GM18505 (cell line): Measurements from ENCODE around the gene DENND1B.

Source experiments
- ATAC-seq: cut with Tn5 transposase; IDR thresholded peaks from one replicate; pipeline ENCODE4 v1.9.1; 2021; ENCODE audit not compliant: unreplicated experiment
- POLR2A ChIP-seq: IDR thresholded peaks from 4 replicates; pipeline ENCODE4 v1.6.1; 2011; ENCODE audit warnings: borderline replicate concordance; ENCODE audit not compliant: insufficient read depth, insufficient read length; ENCODE audit errors: extremely low read depth

The DENND1B gene

DNA sequence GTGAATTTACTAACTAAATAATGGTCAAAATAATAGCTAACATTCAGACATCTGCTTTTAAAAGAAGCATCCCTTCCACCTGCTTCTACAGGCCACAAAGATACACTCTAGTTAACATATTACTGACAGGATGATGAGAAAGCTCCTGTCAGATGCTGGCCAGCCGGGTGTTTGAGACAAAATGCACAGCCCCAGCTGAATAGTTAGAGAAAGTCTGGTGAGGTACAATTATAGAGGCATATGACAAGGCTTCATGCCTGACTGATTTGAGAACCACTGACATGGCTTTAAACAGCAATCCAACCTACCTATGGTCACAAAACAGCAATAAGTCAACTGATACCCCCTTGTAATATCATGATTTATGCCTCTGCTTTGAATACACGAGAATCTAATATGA is 137.0 kb downstream of the DENND1B start:
- TF ChIP-seq POLR2A, result no peak

DNA sequence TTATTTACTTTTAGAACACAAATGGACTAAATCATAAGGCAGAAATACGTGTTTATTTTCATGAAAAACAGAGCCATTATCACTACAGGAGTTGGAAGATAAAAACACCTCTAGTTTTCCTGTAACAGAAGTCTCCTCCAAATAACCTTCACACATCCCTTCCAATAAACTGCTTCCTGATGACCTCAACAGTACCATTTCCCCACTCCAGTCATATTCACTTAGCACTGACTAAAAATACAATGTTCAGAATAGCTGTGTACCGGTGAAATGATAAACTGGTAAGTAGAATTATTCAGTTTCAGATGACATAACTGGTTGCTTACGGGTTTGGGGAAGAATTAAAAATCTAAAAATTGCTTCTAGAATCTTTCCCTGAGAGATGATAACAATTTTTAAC is 137.9 kb downstream of the DENND1B start:
- TF ChIP-seq POLR2A, result no peak
- ATAC-seq, result no peak

More for the DNA sequence above, 137.0 kb downstream of the DENND1B start:
- ATAC-seq, result no peak

DNA sequence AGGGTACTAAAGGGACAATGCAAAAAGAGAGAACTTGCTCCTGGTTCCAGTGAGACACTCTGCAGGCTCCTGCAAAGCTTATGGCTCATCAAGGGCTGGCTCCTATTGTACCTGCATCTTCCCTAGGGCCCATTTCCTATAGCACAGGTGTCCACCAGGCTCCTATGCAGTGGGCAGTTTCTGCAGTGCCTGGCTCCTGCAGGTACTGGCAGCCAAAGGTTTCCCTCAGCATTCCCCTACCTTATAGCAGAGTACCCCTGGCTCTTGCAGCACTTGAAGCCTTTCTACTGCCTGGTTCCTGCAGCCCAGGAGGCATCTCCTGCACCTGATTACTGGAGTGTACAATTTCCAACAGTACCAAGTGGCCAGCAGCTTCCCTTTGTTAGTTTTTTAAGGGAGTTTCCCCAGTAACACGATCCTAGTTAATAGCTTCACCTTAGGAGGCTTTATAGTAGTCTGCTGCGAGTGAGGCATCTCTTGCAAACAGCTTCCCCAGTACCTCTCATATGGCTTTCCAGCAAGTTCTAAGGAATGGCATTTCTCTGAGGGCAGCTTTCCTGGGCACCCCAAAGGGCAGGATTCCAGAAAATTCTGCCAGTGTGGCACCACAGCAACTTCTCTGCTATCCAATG is 141.7 kb downstream of the DENND1B start:
- no peak for ATAC-seq
- TF ChIP-seq POLR2A, result no peak

DNA sequence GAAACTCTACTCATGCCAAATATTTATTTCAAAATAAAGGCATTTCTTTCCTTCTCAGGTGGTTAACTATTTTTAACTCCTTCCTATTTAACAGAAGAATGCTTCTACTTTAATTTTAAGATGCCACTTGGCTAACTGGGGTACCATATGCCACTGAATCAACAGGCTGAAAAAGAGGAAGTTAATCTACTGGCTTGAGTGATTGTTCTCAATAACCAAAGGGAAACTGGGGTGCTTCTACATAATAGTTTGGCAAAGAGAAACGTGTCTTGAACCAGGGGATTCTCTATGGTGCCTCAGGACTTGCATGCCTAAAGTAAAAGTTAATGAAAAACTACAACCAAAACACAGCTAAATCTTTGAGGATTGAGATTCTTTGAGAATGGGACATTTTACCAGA is 142.6 kb downstream of the DENND1B start:
- no peak for ATAC-seq

DNA sequence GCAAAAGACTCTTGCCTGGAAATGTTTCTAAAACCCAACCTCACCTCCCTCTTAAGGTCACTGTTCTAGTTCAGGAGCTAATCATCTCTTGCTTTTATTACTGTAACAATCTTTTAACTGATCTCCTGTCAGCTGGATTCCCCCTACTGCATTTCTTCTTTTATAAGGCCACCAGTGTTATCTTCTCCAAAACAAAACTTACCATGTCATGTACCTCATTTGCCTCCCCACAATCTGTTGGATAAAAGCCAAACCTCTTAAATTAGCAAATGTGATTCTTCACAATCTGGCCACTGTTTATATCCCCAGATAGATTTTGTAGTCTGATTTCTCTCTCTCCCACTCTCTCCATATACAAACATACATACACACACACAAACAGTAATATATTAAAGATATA is 143.3 kb downstream of the DENND1B start:
- TF ChIP-seq POLR2A, result no peak
- ATAC-seq, result no peak

More for the DNA sequence above, 142.6 kb downstream of the DENND1B start:
- no peak for TF ChIP-seq POLR2A

DNA sequence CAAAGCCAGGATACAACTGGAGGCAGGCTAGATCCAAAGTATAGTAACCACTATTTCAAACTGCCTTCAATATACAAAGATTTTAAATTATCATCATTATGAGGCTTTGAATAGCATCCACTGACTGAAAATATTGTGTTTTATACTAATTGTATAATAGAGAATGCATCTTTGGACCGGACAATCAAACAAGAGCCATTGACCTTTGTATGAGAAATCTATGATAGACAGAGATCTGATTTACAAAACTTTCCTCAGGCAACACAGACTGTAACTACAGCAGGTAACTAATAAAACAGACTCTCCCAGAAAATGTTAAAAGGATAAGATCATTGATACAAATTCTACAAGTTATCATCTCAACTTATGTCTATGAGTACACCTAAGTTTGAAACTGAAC is 152.9 kb downstream of the DENND1B start:
- no peak for TF ChIP-seq POLR2A
- ATAC-seq, result no peak

DNA sequence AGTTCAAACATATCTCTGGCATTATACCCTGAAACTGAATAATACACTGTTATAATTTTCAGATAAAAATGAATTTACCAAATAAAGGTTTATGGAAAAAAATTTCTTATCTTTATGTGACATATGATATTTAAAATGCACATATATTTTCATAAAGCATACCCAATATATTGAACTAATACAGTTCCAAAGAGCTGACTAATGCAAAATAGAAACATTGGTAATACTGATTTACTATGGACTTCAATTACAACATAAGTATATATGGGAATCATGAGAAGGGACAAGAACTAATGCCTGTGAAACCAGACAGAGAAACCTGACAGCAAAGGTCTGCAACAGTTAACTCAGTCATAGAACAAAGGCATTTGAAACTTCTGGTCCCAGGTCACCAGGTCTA is 153.5 kb downstream of the DENND1B start:
- no peak for ATAC-seq
- TF ChIP-seq POLR2A, result no peak

DNA sequence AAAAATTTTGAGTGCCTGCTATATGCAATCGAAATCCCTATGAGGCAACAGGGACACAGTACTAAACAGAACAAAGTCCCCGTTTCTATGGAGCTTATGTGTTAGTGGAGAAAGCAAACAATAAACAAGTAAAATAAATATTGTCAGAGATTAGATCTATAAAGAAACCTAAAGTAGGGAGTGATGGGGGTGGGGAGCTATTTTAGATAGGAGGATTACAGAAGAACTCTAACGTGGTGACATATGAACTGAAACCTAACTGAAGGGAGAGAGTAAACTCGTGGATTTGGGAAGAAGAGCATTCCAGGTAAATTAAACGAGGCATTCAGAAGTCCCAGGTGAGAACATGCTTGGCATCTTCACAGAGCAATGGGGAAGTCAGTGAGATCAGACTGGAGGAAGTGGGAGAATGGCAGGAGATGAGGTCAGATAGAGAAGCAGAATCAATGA is 154.5 kb downstream of the DENND1B start:
- ATAC-seq, result no peak
- no peak for TF ChIP-seq POLR2A

DNA sequence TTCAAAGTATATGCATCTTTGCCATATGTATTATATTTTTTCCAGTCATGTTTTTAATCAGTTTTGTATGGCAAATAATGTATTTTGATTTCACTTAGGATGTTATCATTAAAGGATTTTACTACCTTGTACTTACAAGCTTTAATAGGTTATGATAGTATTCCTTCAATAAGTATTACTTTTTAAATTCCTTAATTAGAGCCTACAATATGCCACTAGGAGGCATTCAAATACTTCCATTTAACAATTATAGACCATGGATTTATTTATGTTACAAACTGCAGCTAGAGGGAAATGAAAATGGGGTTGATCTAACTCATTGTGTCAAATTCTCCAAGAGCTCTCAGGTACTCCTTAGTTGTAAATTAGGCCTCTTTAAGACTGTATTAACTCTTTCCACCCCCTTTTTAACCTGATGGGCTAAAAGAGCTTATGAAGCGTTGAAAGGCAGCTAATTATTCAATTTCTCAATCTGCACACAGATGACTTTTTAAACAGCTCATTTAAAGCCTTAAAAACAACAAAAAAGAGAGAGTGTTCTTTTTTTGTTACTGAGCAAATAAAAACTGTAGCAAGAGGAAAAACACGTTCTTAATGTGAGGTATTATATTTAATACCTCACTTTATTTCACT is 156.2 kb downstream of the DENND1B start:
- no peak for ATAC-seq
- TF ChIP-seq POLR2A, result no peak

DNA sequence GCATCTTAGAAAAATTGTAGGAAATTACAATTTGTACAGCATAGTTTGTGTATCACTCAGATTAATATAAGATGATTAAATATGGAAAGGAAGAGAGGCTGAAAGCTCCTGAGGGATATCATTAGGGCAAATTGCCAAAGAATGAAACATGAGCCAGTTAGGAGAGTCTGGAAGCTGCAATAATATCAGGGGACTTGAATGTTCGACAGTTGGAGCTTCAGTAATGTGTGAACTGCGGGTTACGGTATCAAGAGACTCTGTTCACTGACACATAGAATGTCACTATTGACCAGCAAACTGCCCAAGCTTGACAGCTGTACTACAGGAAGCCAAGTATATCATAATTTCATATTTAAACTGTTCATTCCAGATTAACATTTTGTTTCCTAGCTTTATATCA is 157.2 kb downstream of the DENND1B start:
- TF ChIP-seq POLR2A, result no peak
- ATAC-seq, result no peak

DNA sequence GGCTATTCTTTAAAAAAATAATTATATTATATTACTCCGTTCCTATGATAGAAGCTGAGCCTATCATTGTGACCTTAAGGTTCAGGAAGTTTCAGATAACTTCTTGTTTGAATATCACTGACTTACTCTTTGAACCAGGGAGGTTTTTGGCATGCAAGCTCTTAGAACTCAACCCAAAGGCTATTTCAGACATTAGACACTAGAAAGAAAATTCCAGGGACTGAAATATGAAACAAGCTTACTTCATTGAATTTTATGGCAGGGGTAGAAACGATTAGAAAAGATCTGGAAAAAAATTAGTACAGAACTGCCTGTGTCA is 159.6 kb downstream of the DENND1B start:
- no peak for ATAC-seq
- no peak for TF ChIP-seq POLR2A

DNA sequence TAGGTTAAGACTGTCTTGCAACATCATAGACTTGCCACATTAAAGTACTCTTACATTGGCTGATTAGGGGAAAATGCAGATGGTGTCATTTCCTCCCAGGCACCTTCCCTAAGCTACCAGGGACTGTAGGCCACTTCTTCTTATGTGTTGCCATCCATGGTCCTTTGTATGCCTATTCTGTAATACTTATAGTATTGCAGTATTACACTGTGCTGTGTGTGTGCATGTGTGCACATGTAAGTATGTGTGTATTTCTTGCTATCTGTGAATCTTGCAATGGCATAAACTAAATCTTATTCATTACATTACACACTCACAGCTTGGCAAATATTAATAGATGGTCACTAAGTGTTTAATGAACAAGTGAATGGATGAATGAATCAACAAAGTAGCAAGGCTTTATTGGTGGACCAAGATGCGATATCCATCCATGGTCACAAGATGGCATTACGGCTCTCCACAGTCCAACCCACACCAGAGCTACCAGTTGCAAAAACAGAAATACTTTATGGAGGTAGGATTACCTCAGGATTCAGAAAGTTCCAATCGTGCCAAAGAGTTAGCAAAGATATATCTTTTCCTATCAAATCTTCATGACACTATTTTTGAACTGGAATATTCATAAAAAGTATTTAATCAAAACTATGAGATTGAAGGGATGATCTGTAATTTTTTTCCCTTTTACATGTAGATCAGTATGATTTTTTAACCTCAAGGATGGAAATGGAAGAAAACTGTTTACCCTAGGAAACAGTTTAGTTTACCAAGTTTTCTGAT is 160.2 kb downstream of the DENND1B start:
- no peak for TF ChIP-seq POLR2A
- ATAC-seq, result peak; percentile 90

DNA sequence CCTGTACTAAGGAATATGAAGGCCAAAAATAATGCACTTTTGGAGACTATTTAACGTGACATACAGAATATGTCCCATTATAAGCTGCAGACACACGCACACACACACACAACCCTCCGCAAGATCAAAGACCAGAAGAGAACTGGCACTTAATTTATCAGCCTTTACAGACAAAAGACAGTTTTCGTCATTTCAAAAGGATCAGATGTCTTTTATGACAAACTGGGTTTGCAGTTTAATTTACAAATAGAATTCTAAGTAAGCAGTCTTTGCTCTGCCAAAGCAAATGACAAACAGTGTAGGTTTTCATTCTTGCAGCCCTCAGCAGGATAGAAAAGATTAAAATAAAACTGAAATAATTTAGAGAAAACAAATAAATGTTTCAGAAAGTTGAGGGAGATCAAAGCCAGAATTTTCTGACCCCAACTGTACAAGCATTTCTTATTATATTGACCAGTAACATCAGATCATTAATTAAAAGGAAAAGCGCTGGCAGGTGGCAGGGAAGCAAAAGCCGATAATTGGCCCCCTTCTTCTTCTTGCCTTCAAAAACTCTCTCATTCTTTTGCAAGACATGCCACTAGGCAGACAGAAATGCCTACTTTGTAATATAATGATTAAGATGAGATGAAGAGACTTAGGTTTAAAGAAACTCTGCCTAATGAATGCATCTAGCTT is 169.0 kb downstream of the DENND1B start:
- no peak for TF ChIP-seq POLR2A
- no peak for ATAC-seq
